Measurements from ENCODE around the gene MEGF8. TPM values are rescaled to one million over a fixed set of nuclear protein-coding genes. Genes with fewer than 3 reads are reported as not detected.

Gene MEGF8
- total and polyA plus RNA-seq, 10 of the 15 experiments (the other 5 are each of a cell fraction or from before 2014, with no cell fraction given): 0.43 to 12.8 (median 2.7) TPM

- TF ChIP-seq, protein P1, sequence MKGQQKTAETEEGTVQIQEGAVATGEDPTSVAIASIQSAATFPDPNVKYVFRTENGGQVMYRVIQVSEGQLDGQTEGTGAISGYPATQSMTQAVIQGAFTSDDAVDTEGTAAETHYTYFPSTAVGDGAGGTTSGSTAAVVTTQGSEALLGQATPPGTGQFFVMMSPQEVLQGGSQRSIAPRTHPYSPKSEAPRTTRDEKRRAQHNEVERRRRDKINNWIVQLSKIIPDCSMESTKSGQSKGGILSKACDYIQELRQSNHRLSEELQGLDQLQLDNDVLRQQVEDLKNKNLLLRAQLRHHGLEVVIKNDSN (IDR thresholded peaks at IDR 0.05; ENCODE audit: borderline replicate concordance, extremely low read length, insufficient read depth, low read depth, low read length): no peak
- TF ChIP-seq ZNF274 (IDR thresholded peaks at IDR 0.05; ENCODE audit: insufficient read depth, insufficient read length) (no peak), YBX1 (IDR thresholded peaks at IDR 0.05) (no peak)
Observed at GRCh38 chr19:42401365-42402303, 76.2 kb downstream of the MEGF8 start (continued).

GRCh38 chr19:42402376-42403116 lies 77.1 kb downstream of the MEGF8 start:
- peaks cover 5% of the 10 kb centered on the region in 2 experiments; a peak in 3 of 4 replicates for H3K36me3 ChIP-seq (ENCODE audit: control insufficient read depth in 2 of 2, insufficient read depth in 2 of 2, low read length in 1 of 2)
- CTCF ChIA-PET: interaction anchor here (1.5 to 4.9 kb wide), 2 partner anchors 18 to 36 kb away, joined by 4 to 22 read pairs; no protein-coding TSS in a partner anchor
- WGBS (ENCODE audit: insufficient coverage, insufficient replicate concordance, low lambda C conversion rate, missing lambda C conversion rate): 85% methylated on average over 34 of the region's 34 CpGs
- H3K9ac ChIP-seq (ENCODE audit: control insufficient read depth, insufficient read depth, low read length): no peak overlapping the region
- DNase-seq (ENCODE audit: low read depth, low spot score): no peak
- H3K79me2 ChIP-seq (ENCODE audit: control insufficient read depth, insufficient read depth, low read length): peaks cover 3% of the 10 kb centered on the region
- POLR2A ChIA-PET: no interaction called here
- peak overlapping the region; percentile 70; the same call in 1 of the 2 replicates for H3K4me2 ChIP-seq (ENCODE audit: control insufficient read depth, insufficient read depth)
- H3K9me3 ChIP-seq (replicated peaks; ENCODE audit: control insufficient read depth, insufficient read depth, low read length): no peaks in the 10 kb centered on the region
- BruUV-seq (replicated peaks): no TSS peak
- no peak for ATAC-seq
- no peak overlapping the region for H2AFZ ChIP-seq (ENCODE audit: control insufficient read depth, low read depth, low read length)
- no peak overlapping the region; the same call in 1 of the 2 replicates for H3K4me3 ChIP-seq
- no peaks in the 10 kb centered on the region for H3K27me3 ChIP-seq (replicated peaks in 1 of 2; ENCODE audit: control insufficient read depth in 2 of 2, insufficient read depth in 2 of 2, low read length in 1 of 2)
- H3K4me1 ChIP-seq (ENCODE audit: control insufficient read depth, insufficient read depth, low read length): peaks cover 4% of the 10 kb centered on the region
- no peak for FAIRE-seq
- SMC1A ChIA-PET (ENCODE audit: uncharacterized antibody, unreplicated experiment): no interaction called here
- RAD21 ChIA-PET (ENCODE audit: unreplicated experiment): no interaction called here
- no peaks in the 10 kb centered on the region for H4K20me1 ChIP-seq (ENCODE audit: control insufficient read depth, insufficient read depth)
- intact Hi-C loops (cut with micrococcal nuclease; ENCODE audit: unreplicated experiment): no loop called here
- no peak for TF ChIP-seq FOXM1 (IDR thresholded peaks at IDR 0.05; ENCODE audit: low read depth, low read length)
- H3K27ac ChIP-seq (ENCODE audit: control insufficient read depth, insufficient read depth): no peak overlapping the region
- in situ Hi-C loops (cut with MboI): no loop called here

Data from GM12878 (cell line).